ACHN (cell line): ENCODE results near the gene PROCA1.

Experiments used
- DNase-seq: peaks from one replicate; pipeline ENCODE4 v3.0.0-alpha.2; 2015
- in situ Hi-C: cut with HindIII; loops from 2 replicates; pipeline ENCODE4 v1.10.0; 2017; ENCODE audit warnings: low sequenced_read_pairs, low pct_ligation_motif_present, low pct_unique_long_range_greater_than_20kb

The PROCA1 gene

GRCh38 chr17:28716740-28717577, 5.3 kb upstream of the PROCA1 start:
- in situ Hi-C loops, result no loop called here
- peak; percentile 56 for DNase-seq

GRCh38 chr17:28715217-28715616, 3.5 kb upstream of the PROCA1 start:
- in situ Hi-C loops, result no loop called here
- no peak for DNase-seq

GRCh38 chr17:28714281-28714680, 2.6 kb upstream of the PROCA1 start:
- in situ Hi-C loops, result no loop called here
- DNase-seq, result no peak

- in situ Hi-C loops, result no loop called here
- DNase-seq, result no peak
Observed at GRCh38 chr17:28712705-28713415, 1.2 kb upstream of the PROCA1 start.

GRCh38 chr17:28712032-28712704, 480 bp upstream of the PROCA1 start:
- in situ Hi-C loops, result no loop called here
- no peak for DNase-seq

- in situ Hi-C loops, result no loop called here
- peak; percentile 90 for DNase-seq
Observed at GRCh38 chr17:28710861-28711722, 596 bp downstream of the PROCA1 start.

- no peak for DNase-seq
- in situ Hi-C loops, result no loop called here
Observed at GRCh38 chr17:28707339-28707720, 4.4 kb downstream of the PROCA1 start.

GRCh38 chr17:28706471-28707338, 5.0 kb downstream of the PROCA1 start:
- in situ Hi-C loops, result no loop called here
- no peak for DNase-seq

GRCh38 chr17:28705728-28706334, 5.9 kb downstream of the PROCA1 start:
- DNase-seq, result no peak
- in situ Hi-C loops, result no loop called here

- no peak for DNase-seq
Observed at GRCh38 chr17:28705074-28705659, 6.5 kb downstream of the PROCA1 start.

GRCh38 chr17:28704219-28704858, 7.3 kb downstream of the PROCA1 start:
- no peak for DNase-seq
- in situ Hi-C loops, result no loop called here

More at GRCh38 chr17:28705074-28705659, 6.5 kb downstream of the PROCA1 start:
- in situ Hi-C loops, result no loop called here

- in situ Hi-C loops, result no loop called here
- no peak for DNase-seq
Observed at GRCh38 chr17:28703552-28704218, 8.0 kb downstream of the PROCA1 start.

GRCh38 chr17:28702752-28703150, 8.9 kb downstream of the PROCA1 start:
- no peak for DNase-seq
- in situ Hi-C loops, result no loop called here

- DNase-seq, result no peak
- in situ Hi-C loops, result no loop called here
Observed at GRCh38 chr17:28702026-28702751, 9.5 kb downstream of the PROCA1 start.

- DNase-seq, result no peak
- in situ Hi-C loops, result no loop called here
Observed at GRCh38 chr17:28700830-28701492, 10.7 kb downstream of the PROCA1 start.
